Neural cell (in vitro differentiated cells): ENCODE data around the gene KRT7. TPM values are rescaled to one million over a fixed set of nuclear protein-coding genes. Genes with fewer than 3 reads are reported as not detected.

Source experiments
- H2AFZ ChIP-seq: fragments of 200-600, 300-800 bp; sonication (generic), shearing (Covaris generic); 2 replicates; pipeline ENCODE4 v1.6.0; 2014; ENCODE audit warnings: low read depth, mild to moderate bottlenecking, antibody characterized with exemption, low read length, moderate library complexity
- H3F3A ChIP-seq: fragments of 200-600 bp; shearing (Covaris generic); 2 replicates; pipeline ENCODE4 v1.6.1; 2016; ENCODE audit warnings: mild to moderate bottlenecking, moderate library complexity, mixed read lengths, antibody characterized with exemption, low read length; ENCODE audit not compliant: insufficient read depth, poor library complexity, severe bottlenecking
- H3K27ac ChIP-seq: fragments of 200-600, 300-800 bp; sonication (generic), shearing (Covaris generic); 2 replicates; pipeline ENCODE4 v1.5.1; 2014; ENCODE audit warnings: mild to moderate bottlenecking, low read length, moderate library complexity
- H3K27me3 ChIP-seq: fragments of 300-800, 200-600 bp; sonication (generic), shearing (Covaris generic); 2 replicates; pipeline ENCODE4 v1.6.0; 2014; ENCODE audit warnings: mild to moderate bottlenecking, low read depth, low read length, moderate library complexity; ENCODE audit not compliant: insufficient read depth
- H3K36me3 ChIP-seq: fragments of 300-800, 200-600 bp; sonication (generic), shearing (Covaris generic); 2 replicates; pipeline ENCODE4 v1.5.1; 2014; ENCODE audit warnings: mild to moderate bottlenecking, antibody characterized with exemption, low read length, moderate library complexity; ENCODE audit not compliant: insufficient read depth
- H3K4me2 ChIP-seq: fragments of 300-800, 200-600 bp; sonication (generic), shearing (Covaris generic); 2 replicates; pipeline ENCODE4 v1.6.0; 2014; ENCODE audit warnings: mild to moderate bottlenecking, low read length
- H3K4me3 ChIP-seq: fragments of 300-800, 200-600 bp; sonication (generic), shearing (Covaris generic); 2 replicates; pipeline ENCODE4 v1.5.1; 2014; ENCODE audit warnings: mild to moderate bottlenecking, low read length, moderate library complexity
- H3K79me2 ChIP-seq: fragments of 200-600 bp; shearing (Covaris generic); replicated peaks from 2 replicates; pipeline ENCODE4 v1.6.0; 2014; ENCODE audit warnings: mild to moderate bottlenecking, low read length, moderate library complexity; ENCODE audit not compliant: insufficient read depth
- H3K9ac ChIP-seq: fragments of 300-800, 200-600 bp; sonication (generic), shearing (Covaris generic); 2 replicates; pipeline ENCODE4 v1.6.1; 2016; ENCODE audit warnings: mild to moderate bottlenecking, low read length, mixed read lengths
- H3K9me2 ChIP-seq: fragments of 200-600 bp; shearing (Covaris generic); 2 replicates; pipeline ENCODE4 v1.6.1; 2016; ENCODE audit warnings: mild to moderate bottlenecking, low read length, mixed read lengths; ENCODE audit not compliant: insufficient read depth
- H3K9me3 ChIP-seq: fragments of 200-600, 300-800 bp; sonication (generic), shearing (Covaris generic); 2 replicates; pipeline ENCODE4 v1.6.1; 2016; ENCODE audit warnings: mild to moderate bottlenecking, mixed run types, low read length, moderate library complexity, mixed read lengths
- H4K20me1 ChIP-seq: fragments of 200-600 bp; shearing (Covaris generic); 2 replicates; pipeline ENCODE4 v1.6.1; 2016; ENCODE audit warnings: mild to moderate bottlenecking, mixed run types; ENCODE audit not compliant: insufficient read depth
- EP300 ChIP-seq: fragments of 450-650 bp; conservative IDR thresholded peaks from 2 replicates; pipeline ENCODE4 v1.6.1; 2014; ENCODE audit warnings: antibody characterized with exemption, mild to moderate bottlenecking, moderate library complexity; ENCODE audit not compliant: poor library complexity, severe bottlenecking
- EZH2 ChIP-seq: fragments of 200-600, 300-800 bp; shearing (Covaris generic), sonication (generic); IDR thresholded peaks from 2 replicates; pipeline ENCODE4 v1.6.1; 2014; ENCODE audit warnings: antibody characterized with exemption, low read length, borderline replicate concordance, mild to moderate bottlenecking; ENCODE audit not compliant: insufficient read depth, poor library complexity, severe bottlenecking
- MXI1 ChIP-seq: fragments of 450-650 bp; conservative IDR thresholded peaks from 2 replicates; pipeline ENCODE4 v1.6.1; 2014; ENCODE audit warnings: antibody characterized with exemption, mild to moderate bottlenecking; ENCODE audit not compliant: poor library complexity, severe bottlenecking
- POLR2AphosphoS5 ChIP-seq: IDR thresholded peaks from 2 replicates; pipeline ENCODE4 v1.6.1; 2012
- RAD21 ChIP-seq: fragments of 450-650 bp; conservative IDR thresholded peaks from 2 replicates; pipeline ENCODE4 v1.6.1; 2014; ENCODE audit warnings: antibody characterized with exemption, mild to moderate bottlenecking, moderate library complexity
- SMC3 ChIP-seq: fragments of 450-650 bp; conservative IDR thresholded peaks from 2 replicates; pipeline ENCODE4 v1.6.1; 2014; ENCODE audit warnings: antibody characterized with exemption, mild to moderate bottlenecking, moderate library complexity; ENCODE audit not compliant: poor library complexity
- TAF1 ChIP-seq: IDR thresholded peaks from 2 replicates; pipeline ENCODE4 v1.6.1; 2012; ENCODE audit warnings: low read depth
- polyA plus RNA-seq: library from polyadenylated mRNA; depleted of rRNA; stranded (reverse); fragments of >200 nt; gene quantifications from 2 replicates; pipeline ENCODE4 v1.2.3, GENCODE V29; 2014
- TF ChIP-seq, protein P1 (sequence below): IDR thresholded peaks from 2 replicates; pipeline ENCODE4 v1.6.1; 2012; ENCODE audit warnings: borderline replicate concordance
- TF ChIP-seq, protein P2 (sequence below): fragments of 450-650 bp; IDR thresholded peaks from 2 replicates; pipeline ENCODE4 v1.5.1; 2014; ENCODE audit warnings: antibody characterized with exemption, mild to moderate bottlenecking, moderate library complexity; ENCODE audit not compliant: poor library complexity, severe bottlenecking

The KRT7 gene
- polyA plus RNA-seq, 1 donor from 2014 or later: not detected

DNA sequence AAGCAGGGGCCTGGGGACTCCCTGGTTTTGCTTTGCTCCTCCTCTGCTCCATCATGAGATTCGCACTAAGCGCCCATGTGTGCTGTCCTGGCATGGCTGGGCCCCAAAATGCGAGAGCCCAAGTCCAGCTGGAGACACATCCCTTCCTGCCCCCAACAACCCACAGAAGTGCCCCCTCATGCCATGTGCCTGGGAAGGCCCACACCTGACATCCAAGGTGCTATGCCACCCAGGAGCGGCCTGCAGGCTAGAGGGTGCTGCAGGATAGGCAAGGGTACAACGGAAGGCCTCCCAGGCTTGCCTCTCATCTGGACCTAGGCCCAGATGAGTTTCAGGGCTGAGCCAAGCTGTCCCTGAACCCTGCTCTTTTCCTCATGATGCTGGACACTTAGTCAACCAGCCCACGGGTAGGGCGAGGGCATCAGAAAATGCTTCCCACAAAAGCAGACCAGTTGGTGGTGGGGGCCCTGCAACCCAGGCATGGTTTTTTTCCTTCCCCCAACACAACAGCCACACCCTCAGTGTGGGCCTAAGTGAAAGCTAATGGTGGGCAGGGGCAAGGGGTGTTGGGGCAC is 28.0 kb upstream of the KRT7 start:
- no peaks in the 10 kb centered on the region for H3K9me3 ChIP-seq
- no peak overlapping the region for H2AFZ ChIP-seq
- no peaks in the 10 kb centered on the region for H3F3A ChIP-seq
- TF ChIP-seq, protein P1, sequence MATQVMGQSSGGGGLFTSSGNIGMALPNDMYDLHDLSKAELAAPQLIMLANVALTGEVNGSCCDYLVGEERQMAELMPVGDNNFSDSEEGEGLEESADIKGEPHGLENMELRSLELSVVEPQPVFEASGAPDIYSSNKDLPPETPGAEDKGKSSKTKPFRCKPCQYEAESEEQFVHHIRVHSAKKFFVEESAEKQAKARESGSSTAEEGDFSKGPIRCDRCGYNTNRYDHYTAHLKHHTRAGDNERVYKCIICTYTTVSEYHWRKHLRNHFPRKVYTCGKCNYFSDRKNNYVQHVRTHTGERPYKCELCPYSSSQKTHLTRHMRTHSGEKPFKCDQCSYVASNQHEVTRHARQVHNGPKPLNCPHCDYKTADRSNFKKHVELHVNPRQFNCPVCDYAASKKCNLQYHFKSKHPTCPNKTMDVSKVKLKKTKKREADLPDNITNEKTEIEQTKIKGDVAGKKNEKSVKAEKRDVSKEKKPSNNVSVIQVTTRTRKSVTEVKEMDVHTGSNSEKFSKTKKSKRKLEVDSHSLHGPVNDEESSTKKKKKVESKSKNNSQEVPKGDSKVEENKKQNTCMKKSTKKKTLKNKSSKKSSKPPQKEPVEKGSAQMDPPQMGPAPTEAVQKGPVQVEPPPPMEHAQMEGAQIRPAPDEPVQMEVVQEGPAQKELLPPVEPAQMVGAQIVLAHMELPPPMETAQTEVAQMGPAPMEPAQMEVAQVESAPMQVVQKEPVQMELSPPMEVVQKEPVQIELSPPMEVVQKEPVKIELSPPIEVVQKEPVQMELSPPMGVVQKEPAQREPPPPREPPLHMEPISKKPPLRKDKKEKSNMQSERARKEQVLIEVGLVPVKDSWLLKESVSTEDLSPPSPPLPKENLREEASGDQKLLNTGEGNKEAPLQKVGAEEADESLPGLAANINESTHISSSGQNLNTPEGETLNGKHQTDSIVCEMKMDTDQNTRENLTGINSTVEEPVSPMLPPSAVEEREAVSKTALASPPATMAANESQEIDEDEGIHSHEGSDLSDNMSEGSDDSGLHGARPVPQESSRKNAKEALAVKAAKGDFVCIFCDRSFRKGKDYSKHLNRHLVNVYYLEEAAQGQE: no peak
- TF ChIP-seq, protein P2, sequence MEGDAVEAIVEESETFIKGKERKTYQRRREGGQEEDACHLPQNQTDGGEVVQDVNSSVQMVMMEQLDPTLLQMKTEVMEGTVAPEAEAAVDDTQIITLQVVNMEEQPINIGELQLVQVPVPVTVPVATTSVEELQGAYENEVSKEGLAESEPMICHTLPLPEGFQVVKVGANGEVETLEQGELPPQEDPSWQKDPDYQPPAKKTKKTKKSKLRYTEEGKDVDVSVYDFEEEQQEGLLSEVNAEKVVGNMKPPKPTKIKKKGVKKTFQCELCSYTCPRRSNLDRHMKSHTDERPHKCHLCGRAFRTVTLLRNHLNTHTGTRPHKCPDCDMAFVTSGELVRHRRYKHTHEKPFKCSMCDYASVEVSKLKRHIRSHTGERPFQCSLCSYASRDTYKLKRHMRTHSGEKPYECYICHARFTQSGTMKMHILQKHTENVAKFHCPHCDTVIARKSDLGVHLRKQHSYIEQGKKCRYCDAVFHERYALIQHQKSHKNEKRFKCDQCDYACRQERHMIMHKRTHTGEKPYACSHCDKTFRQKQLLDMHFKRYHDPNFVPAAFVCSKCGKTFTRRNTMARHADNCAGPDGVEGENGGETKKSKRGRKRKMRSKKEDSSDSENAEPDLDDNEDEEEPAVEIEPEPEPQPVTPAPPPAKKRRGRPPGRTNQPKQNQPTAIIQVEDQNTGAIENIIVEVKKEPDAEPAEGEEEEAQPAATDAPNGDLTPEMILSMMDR: no peak
- TF ChIP-seq RAD21 (no peak), POLR2AphosphoS5 (no peak), EP300 (no peak), MXI1 (no peak), EZH2 (no peak), TAF1 (no peak), SMC3 (no peak)
- no peak overlapping the region for H3K4me2 ChIP-seq
- no peaks in the 10 kb centered on the region for H3K27me3 ChIP-seq
- no peak overlapping the region for H3K27ac ChIP-seq
- no peaks in the 10 kb centered on the region for H4K20me1 ChIP-seq
- no peak overlapping the region for H3K9ac ChIP-seq
- no peaks in the 10 kb centered on the region for H3K9me2 ChIP-seq
- H3K36me3 ChIP-seq: no peaks in the 10 kb centered on the region
- H3K4me3 ChIP-seq: no peak overlapping the region
- H3K79me2 ChIP-seq: no peaks in the 10 kb centered on the region

- H3K27me3 ChIP-seq: no peaks in the 10 kb centered on the region
- H3K9me2 ChIP-seq: no peaks in the 10 kb centered on the region
- H3K36me3 ChIP-seq: no peaks in the 10 kb centered on the region
- no peaks in the 10 kb centered on the region for H3K79me2 ChIP-seq
- TF ChIP-seq, protein P1: no peak
- no peak for TF ChIP-seq TAF1
- no peak for TF ChIP-seq EP300
- no peak overlapping the region for H2AFZ ChIP-seq
- H3K4me3 ChIP-seq: no peak overlapping the region
- no peak overlapping the region for H3K4me2 ChIP-seq
- H3K9me3 ChIP-seq: no peaks in the 10 kb centered on the region
- no peaks in the 10 kb centered on the region for H3F3A ChIP-seq
- H4K20me1 ChIP-seq: no peaks in the 10 kb centered on the region
- H3K9ac ChIP-seq: no peak overlapping the region
- no peak overlapping the region for H3K27ac ChIP-seq
Measured at GRCh38 chr12:52205612-52206303, 27.3 kb upstream of the KRT7 start.
